ENCODE results near the gene BCAS3. TPM values are rescaled to one million over a fixed set of nuclear protein-coding genes. Genes with fewer than 3 reads are reported as not detected.
"Not testable (repeated sequence)": the region's sequence is repeated elsewhere in the genome, so short reads cannot be mapped to it uniquely, and the experiment has no call there.

BCAS3 gene
- polyA plus RNA-seq, 1 donor from 2014 or later = 21.6 TPM

DNA sequence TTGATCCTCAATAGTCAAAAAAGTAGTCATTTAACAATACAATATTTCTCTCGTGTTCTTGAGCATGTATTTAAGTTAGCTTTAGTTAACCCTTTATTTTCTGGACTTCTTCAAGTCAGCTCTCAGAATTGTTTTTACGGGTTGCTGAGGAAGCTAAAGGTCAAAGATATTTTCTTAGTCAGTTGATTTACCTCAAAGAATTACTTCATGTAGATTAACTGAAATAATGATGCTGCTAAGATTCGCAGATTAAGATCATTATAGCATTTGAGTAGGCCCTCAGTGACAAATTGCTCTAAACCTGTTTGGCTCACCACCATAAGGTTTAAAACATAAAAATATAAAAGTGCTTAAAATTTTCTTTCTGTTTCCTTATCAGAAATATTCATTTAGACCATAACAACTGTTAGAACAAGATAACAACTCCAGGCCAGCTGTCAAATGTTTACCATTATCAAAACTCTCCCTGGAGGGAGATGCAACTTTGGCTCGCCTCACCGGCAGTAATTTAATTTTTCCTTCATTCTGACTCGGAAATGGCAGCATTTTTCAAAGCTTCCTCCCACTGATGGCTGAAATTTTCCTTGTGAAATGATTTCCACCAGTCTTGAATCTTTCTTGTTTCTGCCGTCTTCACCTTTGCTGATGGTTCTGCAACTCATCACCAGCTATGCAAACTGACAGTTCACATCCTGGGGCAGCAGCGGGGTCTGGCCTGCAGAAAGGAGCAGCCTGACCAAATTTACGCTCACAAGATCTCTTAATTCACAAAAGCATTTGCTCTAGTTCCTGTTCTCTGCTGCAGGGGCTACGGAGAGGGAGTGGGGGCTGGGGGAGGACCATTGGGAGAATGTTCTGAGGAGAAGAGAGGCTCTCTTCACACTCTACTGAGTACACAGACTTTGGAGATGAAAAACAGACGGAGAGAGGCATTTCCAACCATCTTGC lies 467.2 kb downstream of the BCAS3 start:
- H4K20me1 ChIP-seq (ENCODE audit: insufficient read depth) = no peaks in the 10 kb centered on the region
- H3K9ac ChIP-seq (ENCODE audit: low read length) = no peak overlapping the region

DNA sequence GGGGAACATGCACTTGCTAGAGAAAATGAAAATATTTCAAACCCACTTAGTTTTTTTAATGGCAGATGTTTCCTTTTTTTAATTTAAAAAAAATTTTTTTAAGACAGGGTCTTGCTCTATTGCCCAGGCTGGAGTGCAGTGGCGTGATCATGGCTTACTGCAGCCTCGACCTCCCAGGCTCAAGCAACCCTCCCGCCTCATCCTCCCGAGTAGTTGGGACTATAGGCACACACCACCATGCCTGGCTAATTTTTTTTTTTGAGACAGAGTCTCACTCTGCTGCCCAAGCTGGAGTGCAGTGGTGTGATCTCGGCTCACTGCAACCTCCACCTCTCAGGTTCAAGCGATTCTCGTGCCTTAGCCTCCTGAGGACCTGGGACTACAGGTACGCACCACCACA lies 469.2 kb downstream of the BCAS3 start:
- H3K36me3 ChIP-seq (ENCODE audit: insufficient read depth, low read length); H2AFZ ChIP-seq (ENCODE audit: low read depth, low read length); H3K9me3 ChIP-seq (ENCODE audit: low read length); H3K27ac ChIP-seq (ENCODE audit: low read length); H3K4me3 ChIP-seq (ENCODE audit: low read length); H3F3A ChIP-seq (ENCODE audit: insufficient read depth, low read length, poor library complexity, severe bottlenecking); H3K79me2 ChIP-seq (replicated peaks; ENCODE audit: insufficient read depth, low read length); H3K27me3 ChIP-seq (ENCODE audit: insufficient read depth, low read depth, low read length); H3K9ac ChIP-seq (ENCODE audit: low read length); H3K4me2 ChIP-seq (ENCODE audit: low read length); H3K9me2 ChIP-seq (ENCODE audit: insufficient read depth, low read length); H4K20me1 ChIP-seq (ENCODE audit: insufficient read depth): not testable (repeated sequence)

More for the DNA sequence above, 467.2 kb downstream of the BCAS3 start:
- Histone ChIP-seq H3K4me2 (ENCODE audit: low read length) (no peak overlapping the region), H3K9me3 (ENCODE audit: low read length) (no peaks in the 10 kb centered on the region), H3K9me2 (ENCODE audit: insufficient read depth, low read length) (no peaks in the 10 kb centered on the region), H2AFZ (ENCODE audit: low read depth, low read length) (no peak overlapping the region), H3K36me3 (ENCODE audit: insufficient read depth, low read length) (no peaks in the 10 kb centered on the region), H3F3A (ENCODE audit: insufficient read depth, low read length, poor library complexity, severe bottlenecking) (no peaks in the 10 kb centered on the region), H3K4me3 (ENCODE audit: low read length) (no peak overlapping the region), H3K27ac (ENCODE audit: low read length) (no peak overlapping the region), H3K79me2 (replicated peaks; ENCODE audit: insufficient read depth, low read length) (no peaks in the 10 kb centered on the region), H3K27me3 (ENCODE audit: insufficient read depth, low read depth, low read length) (no peaks in the 10 kb centered on the region)
- TF ChIP-seq SMC3 (conservative IDR thresholded peaks at IDR 0.05; ENCODE audit: poor library complexity) = no peak
- TF ChIP-seq EP300 (conservative IDR thresholded peaks at IDR 0.05; ENCODE audit: poor library complexity, severe bottlenecking) = no peak
- no peak for TF ChIP-seq TAF1 (IDR thresholded peaks at IDR 0.05; ENCODE audit: low read depth)
- TF ChIP-seq POLR2AphosphoS5 (IDR thresholded peaks at IDR 0.05) = no peak
- no peak for TF ChIP-seq EZH2 (IDR thresholded peaks at IDR 0.05; ENCODE audit: borderline replicate concordance, insufficient read depth, low read length, poor library complexity, severe bottlenecking)
- TF ChIP-seq RAD21 (conservative IDR thresholded peaks at IDR 0.05) = no peak
- TF ChIP-seq MXI1 (conservative IDR thresholded peaks at IDR 0.05; ENCODE audit: poor library complexity, severe bottlenecking) = no peak

GRCh38 chr17:61149106-61149825 lies 471.6 kb downstream of the BCAS3 start:
- Histone ChIP-seq H3K4me3 (ENCODE audit: low read length) (no peak overlapping the region), H4K20me1 (ENCODE audit: insufficient read depth) (no peaks in the 10 kb centered on the region), H3K36me3 (ENCODE audit: insufficient read depth, low read length) (no peaks in the 10 kb centered on the region), H3K27ac (ENCODE audit: low read length) (no peak overlapping the region), H2AFZ (ENCODE audit: low read depth, low read length) (no peak overlapping the region), H3K79me2 (replicated peaks; ENCODE audit: insufficient read depth, low read length) (no peaks in the 10 kb centered on the region), H3K9me3 (ENCODE audit: low read length) (no peaks in the 10 kb centered on the region), H3K27me3 (ENCODE audit: insufficient read depth, low read depth, low read length) (no peaks in the 10 kb centered on the region), H3K9ac (ENCODE audit: low read length) (no peak overlapping the region), H3K9me2 (ENCODE audit: insufficient read depth, low read length) (no peaks in the 10 kb centered on the region), H3K4me2 (ENCODE audit: low read length) (no peak overlapping the region), H3F3A (ENCODE audit: insufficient read depth, low read length, poor library complexity, severe bottlenecking) (no peaks in the 10 kb centered on the region)
- no peak for TF ChIP-seq TAF1 (IDR thresholded peaks at IDR 0.05; ENCODE audit: low read depth)
- no peak for TF ChIP-seq EZH2 (IDR thresholded peaks at IDR 0.05; ENCODE audit: borderline replicate concordance, insufficient read depth, low read length, poor library complexity, severe bottlenecking)
- TF ChIP-seq, protein P1, sequence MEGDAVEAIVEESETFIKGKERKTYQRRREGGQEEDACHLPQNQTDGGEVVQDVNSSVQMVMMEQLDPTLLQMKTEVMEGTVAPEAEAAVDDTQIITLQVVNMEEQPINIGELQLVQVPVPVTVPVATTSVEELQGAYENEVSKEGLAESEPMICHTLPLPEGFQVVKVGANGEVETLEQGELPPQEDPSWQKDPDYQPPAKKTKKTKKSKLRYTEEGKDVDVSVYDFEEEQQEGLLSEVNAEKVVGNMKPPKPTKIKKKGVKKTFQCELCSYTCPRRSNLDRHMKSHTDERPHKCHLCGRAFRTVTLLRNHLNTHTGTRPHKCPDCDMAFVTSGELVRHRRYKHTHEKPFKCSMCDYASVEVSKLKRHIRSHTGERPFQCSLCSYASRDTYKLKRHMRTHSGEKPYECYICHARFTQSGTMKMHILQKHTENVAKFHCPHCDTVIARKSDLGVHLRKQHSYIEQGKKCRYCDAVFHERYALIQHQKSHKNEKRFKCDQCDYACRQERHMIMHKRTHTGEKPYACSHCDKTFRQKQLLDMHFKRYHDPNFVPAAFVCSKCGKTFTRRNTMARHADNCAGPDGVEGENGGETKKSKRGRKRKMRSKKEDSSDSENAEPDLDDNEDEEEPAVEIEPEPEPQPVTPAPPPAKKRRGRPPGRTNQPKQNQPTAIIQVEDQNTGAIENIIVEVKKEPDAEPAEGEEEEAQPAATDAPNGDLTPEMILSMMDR (IDR thresholded peaks at IDR 0.05; ENCODE audit: poor library complexity, severe bottlenecking) = no peak
- TF ChIP-seq SMC3 (conservative IDR thresholded peaks at IDR 0.05; ENCODE audit: poor library complexity) = no peak
- no peak for TF ChIP-seq MXI1 (conservative IDR thresholded peaks at IDR 0.05; ENCODE audit: poor library complexity, severe bottlenecking)
- TF ChIP-seq, protein P2, sequence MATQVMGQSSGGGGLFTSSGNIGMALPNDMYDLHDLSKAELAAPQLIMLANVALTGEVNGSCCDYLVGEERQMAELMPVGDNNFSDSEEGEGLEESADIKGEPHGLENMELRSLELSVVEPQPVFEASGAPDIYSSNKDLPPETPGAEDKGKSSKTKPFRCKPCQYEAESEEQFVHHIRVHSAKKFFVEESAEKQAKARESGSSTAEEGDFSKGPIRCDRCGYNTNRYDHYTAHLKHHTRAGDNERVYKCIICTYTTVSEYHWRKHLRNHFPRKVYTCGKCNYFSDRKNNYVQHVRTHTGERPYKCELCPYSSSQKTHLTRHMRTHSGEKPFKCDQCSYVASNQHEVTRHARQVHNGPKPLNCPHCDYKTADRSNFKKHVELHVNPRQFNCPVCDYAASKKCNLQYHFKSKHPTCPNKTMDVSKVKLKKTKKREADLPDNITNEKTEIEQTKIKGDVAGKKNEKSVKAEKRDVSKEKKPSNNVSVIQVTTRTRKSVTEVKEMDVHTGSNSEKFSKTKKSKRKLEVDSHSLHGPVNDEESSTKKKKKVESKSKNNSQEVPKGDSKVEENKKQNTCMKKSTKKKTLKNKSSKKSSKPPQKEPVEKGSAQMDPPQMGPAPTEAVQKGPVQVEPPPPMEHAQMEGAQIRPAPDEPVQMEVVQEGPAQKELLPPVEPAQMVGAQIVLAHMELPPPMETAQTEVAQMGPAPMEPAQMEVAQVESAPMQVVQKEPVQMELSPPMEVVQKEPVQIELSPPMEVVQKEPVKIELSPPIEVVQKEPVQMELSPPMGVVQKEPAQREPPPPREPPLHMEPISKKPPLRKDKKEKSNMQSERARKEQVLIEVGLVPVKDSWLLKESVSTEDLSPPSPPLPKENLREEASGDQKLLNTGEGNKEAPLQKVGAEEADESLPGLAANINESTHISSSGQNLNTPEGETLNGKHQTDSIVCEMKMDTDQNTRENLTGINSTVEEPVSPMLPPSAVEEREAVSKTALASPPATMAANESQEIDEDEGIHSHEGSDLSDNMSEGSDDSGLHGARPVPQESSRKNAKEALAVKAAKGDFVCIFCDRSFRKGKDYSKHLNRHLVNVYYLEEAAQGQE (IDR thresholded peaks at IDR 0.05; ENCODE audit: borderline replicate concordance) = no peak
- TF ChIP-seq EP300 (conservative IDR thresholded peaks at IDR 0.05; ENCODE audit: poor library complexity, severe bottlenecking) = no peak
- no peak for TF ChIP-seq RAD21 (conservative IDR thresholded peaks at IDR 0.05)
- TF ChIP-seq POLR2AphosphoS5 (IDR thresholded peaks at IDR 0.05) = no peak
